GM19043 (cell line): Measurements from ENCODE around the gene GCAT.
"Not testable (repeated sequence)": the region's sequence is repeated elsewhere in the genome, so short reads cannot be mapped to it uniquely, and the experiment has no call there.

Experiments used
- ATAC-seq: cut with Tn5 transposase; IDR thresholded peaks from one replicate; pipeline ENCODE4 v1.9.1; 2021; ENCODE audit warnings: low read depth; ENCODE audit not compliant: unreplicated experiment

The GCAT gene

GRCh38 chr22:37781434-37782059 is 26.2 kb upstream of the GCAT start:
- ATAC-seq = no peak

DNA sequence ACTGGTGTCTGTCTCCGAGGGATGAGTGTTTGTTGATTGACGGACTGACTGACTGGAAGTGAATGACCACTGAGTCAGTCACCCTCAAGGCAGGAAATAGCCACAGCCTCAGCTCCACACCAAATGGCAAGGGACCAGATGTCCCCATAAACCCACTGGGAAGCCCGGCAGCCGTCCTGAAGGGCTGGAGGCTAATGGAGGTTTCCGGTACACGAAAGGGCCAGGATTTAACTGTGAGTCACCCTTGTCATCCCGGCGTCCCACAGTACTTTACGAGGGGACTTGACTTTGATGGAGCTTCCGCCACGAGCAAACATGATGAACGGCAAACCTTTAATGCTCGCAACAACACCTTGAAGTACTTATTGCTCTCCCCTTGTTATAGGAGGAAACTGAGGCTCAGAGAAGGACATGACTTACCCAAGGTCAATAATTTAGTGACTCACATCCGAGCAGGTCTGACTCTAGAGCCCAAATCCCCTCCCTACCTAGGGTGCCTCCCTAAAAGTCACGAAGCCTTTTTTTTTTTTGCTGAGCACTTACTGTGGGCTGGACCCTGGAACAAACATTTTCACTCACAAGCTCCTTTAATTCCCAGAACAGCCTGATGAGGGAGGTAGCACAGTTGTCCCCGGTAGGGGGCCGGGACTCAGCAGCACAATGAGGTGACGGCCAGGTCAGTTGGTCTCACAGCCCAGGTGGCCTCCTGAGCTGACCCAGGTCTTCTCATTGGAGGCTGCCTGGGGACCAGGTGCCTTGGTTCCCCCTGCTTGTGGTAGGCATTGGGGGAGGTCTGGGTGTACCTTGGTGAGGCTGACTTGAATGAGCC is 25.2 kb upstream of the GCAT start:
- no peak for ATAC-seq

DNA sequence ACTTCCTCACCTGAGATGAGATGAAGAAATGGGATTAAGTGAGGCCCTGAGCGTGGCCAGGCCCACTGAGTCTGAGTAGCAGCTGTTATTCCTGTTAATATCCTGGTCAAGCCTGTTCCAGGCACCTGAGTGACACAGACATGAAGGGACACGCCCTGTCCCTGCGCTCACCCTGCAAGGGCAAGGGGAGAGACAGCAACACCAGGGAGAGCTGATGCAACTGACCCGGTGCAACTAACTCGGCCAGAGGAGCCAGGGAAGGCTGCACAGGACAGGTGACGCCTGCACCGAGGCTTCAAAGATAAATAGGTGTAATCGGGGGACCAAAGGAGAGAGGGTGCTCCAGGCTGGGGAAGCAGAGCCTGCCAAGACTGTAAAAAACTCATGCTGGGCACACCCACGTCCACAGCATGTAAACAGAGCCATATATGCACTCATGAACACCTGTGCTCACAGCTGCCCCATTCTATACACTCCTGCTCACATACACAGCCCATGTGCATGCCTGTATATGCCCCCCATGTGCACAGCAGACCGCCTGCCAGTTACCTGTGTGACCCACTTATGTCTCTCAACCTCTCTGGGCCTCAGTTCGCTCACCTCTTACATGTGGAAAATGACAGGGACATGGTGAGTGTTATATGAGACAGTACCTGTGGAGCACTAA is 22.8 kb upstream of the GCAT start:
- ATAC-seq = no peak

DNA sequence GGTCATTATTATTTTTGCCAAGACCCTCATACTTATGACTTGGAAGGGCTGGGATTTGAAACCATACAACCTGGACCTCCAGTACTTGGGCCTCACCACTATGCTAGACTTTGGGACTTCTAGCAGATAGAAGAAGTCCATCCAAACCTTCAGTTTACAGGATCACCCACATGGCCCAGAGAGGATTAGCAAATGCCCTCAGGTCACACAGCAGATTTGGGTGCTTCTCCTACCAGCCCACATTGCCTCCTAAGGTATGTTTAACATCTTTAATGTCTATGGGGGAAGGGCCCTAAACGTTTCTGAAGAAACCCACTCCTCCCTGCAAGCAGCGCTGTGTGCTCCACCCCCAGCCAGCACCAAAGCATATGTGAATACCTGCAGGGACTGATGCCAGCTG is 17.5 kb upstream of the GCAT start:
- ATAC-seq = no peak

DNA sequence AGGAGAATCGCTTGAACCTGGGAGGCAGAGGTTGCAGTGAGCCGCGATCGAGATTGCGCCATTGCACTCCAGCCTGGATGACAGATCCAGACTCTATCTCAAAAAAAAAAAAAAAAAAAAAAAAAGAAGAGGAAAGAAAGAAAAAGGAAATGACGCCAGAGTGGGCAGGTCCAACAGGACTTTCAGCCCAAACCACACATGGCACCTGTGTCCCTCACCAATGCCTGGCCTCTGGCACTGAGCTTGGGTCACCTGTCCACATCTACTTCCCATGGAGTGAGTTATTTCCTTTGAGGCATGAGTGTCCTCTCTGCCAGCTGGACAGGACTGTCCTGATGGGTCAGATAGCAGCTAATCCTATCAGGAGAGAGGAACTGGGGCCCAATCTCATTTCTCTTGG is 15.2 kb upstream of the GCAT start:
- ATAC-seq = no peak

DNA sequence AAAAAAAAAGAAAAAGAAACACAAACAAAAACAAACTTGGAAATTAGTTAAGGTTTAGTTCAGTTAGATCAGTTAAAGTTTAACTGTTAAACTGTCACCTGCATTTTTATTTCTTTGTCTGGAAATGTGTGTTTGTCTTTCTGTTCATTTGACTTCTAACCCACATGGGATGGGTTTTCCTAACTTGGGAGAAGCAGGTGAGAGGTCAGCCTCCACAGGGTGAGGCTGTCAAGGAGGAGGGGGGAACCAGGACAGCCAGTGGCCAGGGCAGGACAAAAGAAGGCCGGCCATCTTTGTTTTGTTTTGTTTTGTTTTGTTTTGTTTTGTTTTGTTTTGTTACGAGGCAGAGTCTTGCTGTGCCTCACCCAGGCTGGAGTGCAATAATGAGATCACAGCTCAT is 13.4 kb upstream of the GCAT start:
- no peak for ATAC-seq

GRCh38 chr22:37796079-37796478 is 11.7 kb upstream of the GCAT start:
- no peak for ATAC-seq

GRCh38 chr22:37797259-37797658 is 10.5 kb upstream of the GCAT start:
- ATAC-seq = not testable (repeated sequence)

DNA sequence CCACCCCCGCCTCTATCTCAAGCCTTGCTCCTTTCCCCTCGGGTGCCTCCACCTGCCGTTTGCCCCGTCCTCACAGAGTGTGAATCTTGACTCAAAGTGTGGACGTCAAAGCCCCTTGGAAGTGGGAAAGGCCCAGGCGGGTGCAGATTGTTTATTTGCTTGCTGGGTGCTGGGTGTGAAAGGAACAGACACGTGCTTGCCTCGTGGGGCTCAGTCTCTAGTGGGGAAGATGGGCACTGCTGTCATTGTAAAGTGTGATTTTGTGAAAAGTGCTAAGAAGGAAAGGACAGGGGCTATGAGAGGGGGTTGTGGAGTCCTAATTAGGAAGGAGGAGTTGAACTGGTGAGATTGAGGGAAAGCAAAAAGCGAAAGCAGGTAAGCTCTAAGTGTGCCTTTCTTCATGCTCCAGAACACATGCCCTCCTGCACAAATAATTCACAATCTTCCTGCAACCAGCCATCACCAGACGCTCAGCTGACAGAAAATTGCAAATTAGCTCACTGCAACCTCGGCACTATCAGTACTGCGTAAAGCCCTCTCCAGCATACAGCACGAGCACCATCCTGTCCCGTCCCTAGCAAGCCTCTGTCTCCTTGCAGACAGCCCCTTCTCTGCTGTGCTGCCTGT is 9.7 kb upstream of the GCAT start:
- ATAC-seq = no peak

GRCh38 chr22:37799979-37800378 is 7.8 kb upstream of the GCAT start:
- not testable (repeated sequence) for ATAC-seq

- no peak for ATAC-seq
Measured at GRCh38 chr22:37801946-37802309, 5.8 kb upstream of the GCAT start.

- ATAC-seq = no peak
Measured at GRCh38 chr22:37802310-37803194, 5.2 kb upstream of the GCAT start.

DNA sequence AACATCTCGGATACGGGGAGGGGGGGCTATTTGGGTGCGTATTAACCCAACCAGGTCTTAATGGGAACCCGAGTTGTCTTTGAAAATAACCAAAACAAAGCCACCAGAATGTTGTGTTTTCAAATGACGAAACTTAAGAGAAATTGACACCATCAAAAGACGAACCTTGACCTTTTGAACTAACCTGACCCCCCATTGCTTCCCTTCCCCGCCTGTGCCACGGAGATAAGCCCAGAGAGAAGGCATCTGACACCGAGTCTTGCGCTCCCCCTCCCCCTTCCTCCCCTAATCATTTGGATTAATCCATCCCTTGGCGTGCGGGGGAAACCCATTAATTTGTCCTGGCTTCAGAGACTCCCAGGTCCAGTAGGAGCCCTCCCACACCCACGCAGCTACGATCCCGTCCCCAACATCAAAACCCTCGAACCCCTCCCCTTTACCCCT is 4.5 kb upstream of the GCAT start:
- no peak for ATAC-seq

DNA sequence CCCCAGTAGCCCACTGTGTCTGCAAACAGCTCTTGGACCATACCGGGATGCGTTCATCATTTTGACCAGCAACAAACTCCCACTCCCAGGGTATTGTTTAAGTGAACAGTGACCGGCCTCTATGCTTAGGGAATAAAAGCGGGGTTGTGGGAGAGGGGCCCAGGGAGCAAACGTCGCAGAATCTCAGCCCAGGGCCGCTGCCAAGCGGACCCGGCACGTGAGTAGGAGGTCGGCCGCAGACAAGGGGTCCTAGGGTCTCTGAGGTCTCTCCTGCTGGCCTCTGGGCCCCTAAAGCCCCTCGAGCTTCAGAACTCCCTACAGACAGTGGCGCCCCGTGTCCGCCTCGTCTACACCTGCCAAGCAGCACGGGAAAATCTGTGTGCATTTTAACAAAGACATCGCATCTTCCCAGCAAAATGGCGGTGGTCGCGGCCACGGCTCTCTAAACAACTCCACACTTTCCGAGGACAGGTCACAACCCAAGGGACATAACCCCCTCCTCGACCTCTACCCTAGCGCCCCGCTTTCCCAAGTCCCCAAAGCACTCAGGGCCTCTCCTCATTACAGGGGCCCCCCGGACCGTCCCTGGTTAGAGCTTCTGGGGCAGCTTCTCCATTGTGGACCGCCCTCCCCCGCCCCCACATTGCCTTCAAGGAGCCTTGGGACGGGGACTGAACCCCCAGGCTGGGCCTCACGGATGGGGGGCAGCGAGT is 3.9 kb upstream of the GCAT start:
- ATAC-seq = no peak

- ATAC-seq = no peak
Measured at GRCh38 chr22:37804352-37804880, 3.3 kb upstream of the GCAT start.

- no peak for ATAC-seq
Measured at GRCh38 chr22:37804881-37805809, 2.6 kb upstream of the GCAT start.

DNA sequence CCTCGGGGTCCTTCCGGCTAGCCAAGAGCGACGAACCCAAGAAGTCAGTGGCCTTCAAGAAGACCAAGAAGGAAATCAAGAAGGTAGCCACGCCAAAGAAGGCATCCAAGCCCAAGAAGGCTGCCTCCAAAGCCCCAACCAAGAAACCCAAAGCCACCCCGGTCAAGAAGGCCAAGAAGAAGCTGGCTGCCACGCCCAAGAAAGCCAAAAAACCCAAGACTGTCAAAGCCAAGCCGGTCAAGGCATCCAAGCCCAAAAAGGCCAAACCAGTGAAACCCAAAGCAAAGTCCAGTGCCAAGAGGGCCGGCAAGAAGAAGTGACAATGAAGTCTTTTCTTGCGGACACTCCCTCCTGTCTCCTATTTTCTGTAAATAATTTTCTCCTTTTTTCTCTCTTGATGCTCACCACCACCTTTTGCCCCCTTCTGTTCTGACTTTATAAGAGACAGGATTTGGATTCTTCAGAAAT is 1.9 kb upstream of the GCAT start:
- ATAC-seq = no peak
